Vagina (tissue), 2 donors: Measurements from ENCODE around the gene SPAG4. TPM values are rescaled to one million over a fixed set of nuclear protein-coding genes. Genes with fewer than 3 reads are reported as not detected.

ENCODE experiments used
- DNase-seq, 2 donors: peaks; one replicate each; pipeline ENCODE4 v3.0.0-alpha.2; 2017; ENCODE audit errors: extremely low spot score in 2 of 2
- H3K27ac ChIP-seq: fragments of 200-600 bp; sonication (generic); one replicate; pipeline ENCODE4 v1.5.1; 2019
- H3K27me3 ChIP-seq: fragments of 200-600 bp; sonication (generic); one replicate; pipeline ENCODE4 v1.5.1; 2019
- H3K36me3 ChIP-seq, 2 donors: fragments of 200-600 bp; sonication (generic); one replicate each; pipeline ENCODE4 v1.5.1; 2017 to 2019
- H3K4me1 ChIP-seq: fragments of 200-600 bp; sonication (generic); one replicate; pipeline ENCODE4 v1.5.1; 2019
- H3K4me3 ChIP-seq, 2 donors: fragments of 200-600 bp; sonication (generic); 1 replicate in 1 of 2; 2 replicates in 1 of 2; pipeline ENCODE4 v1.5.1; 2016 to 2019
- H3K9me3 ChIP-seq: fragments of 200-600 bp; sonication (generic); one replicate; pipeline ENCODE4 v1.5.1; 2019
- POLR2A ChIP-seq, 2 donors: fragments of 450-650 bp; IDR thresholded peaks; one replicate each; pipeline ENCODE4 v1.6.1; 2017; ENCODE audit warnings: antibody characterized with exemption in 2 of 2, mild to moderate bottlenecking in 2 of 2, moderate library complexity in 2 of 2
- POLR2AphosphoS5 ChIP-seq, 2 donors: sonication (generic); formaldehyde crosslinking; IDR thresholded peaks; one replicate each; pipeline ENCODE4 v1.9.0; 2017; ENCODE audit warnings: antibody characterized with exemption in 2 of 2, mild to moderate bottlenecking in 2 of 2, low read depth in 1 of 2; ENCODE audit not compliant: insufficient read depth in 1 of 2
- intact Hi-C: fragments of 100-400 bp; cut with DNase I; formaldehyde crosslinking; loops from one replicate; pipeline ENCODE4 v1.15.1; 2023
- total RNA-seq: library from RNA; depleted of rRNA; stranded (reverse); fragments of >200 nt; gene quantifications from one replicate; pipeline ENCODE4 v1.2.3, GENCODE V29; 2016
- TF ChIP-seq, protein P1 (sequence below), 3 experiments: fragments of 450-650 bp in 2 of 3; fragments of 200-600 bp in 1 of 3; sonication (generic) in 1 of 3; IDR thresholded peaks; one replicate each; pipeline ENCODE4 v1.5.1; 2017 to 2019; ENCODE audit warnings: antibody characterized with exemption in 3 of 3, mild to moderate bottlenecking in 2 of 3, moderate library complexity in 2 of 3

The SPAG4 gene
- total RNA-seq, 1 donor from 2014 or later, result 6.9 TPM

DNA sequence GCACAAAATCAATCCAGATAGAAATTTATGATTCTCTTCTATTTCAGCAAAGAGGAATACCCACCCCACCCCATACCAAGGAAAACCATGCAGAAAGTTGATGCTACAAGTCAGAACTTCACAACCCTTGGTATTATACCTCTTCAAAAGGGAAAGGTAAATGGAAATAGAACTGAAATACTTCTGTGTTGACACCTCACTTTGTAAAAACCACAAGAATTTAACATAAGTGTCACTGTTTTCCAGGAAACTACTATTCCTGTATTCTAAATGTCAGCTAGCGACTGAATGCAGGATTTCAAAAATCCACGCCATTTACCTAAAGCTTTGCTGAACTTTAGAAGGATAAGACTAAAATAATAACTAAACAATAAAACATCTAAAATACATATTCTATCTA, 45.4 kb downstream of the SPAG4 start:
- intact Hi-C loops, result no loop called here
- DNase-seq, result no peak
- TF ChIP-seq, protein P1, sequence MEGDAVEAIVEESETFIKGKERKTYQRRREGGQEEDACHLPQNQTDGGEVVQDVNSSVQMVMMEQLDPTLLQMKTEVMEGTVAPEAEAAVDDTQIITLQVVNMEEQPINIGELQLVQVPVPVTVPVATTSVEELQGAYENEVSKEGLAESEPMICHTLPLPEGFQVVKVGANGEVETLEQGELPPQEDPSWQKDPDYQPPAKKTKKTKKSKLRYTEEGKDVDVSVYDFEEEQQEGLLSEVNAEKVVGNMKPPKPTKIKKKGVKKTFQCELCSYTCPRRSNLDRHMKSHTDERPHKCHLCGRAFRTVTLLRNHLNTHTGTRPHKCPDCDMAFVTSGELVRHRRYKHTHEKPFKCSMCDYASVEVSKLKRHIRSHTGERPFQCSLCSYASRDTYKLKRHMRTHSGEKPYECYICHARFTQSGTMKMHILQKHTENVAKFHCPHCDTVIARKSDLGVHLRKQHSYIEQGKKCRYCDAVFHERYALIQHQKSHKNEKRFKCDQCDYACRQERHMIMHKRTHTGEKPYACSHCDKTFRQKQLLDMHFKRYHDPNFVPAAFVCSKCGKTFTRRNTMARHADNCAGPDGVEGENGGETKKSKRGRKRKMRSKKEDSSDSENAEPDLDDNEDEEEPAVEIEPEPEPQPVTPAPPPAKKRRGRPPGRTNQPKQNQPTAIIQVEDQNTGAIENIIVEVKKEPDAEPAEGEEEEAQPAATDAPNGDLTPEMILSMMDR (IDR thresholded peaks at IDR 0.05), result no peak
- TF ChIP-seq POLR2A (IDR thresholded peaks at IDR 0.05), result no peak
- TF ChIP-seq POLR2AphosphoS5 (IDR thresholded peaks at IDR 0.05; ENCODE audit: insufficient read depth in 1 of 2, low read depth in 1 of 2), result no peak
- no peaks in the 10 kb centered on the region for H3K9me3 ChIP-seq
- peak overlapping the region; percentile 7 to 12 for H3K4me3 ChIP-seq
- H3K36me3 ChIP-seq, result no peaks in the 10 kb centered on the region
- peak overlapping the region; percentile 37 for H3K27ac ChIP-seq
- no peaks in the 10 kb centered on the region for H3K27me3 ChIP-seq
- peaks cover 74% of the 10 kb centered on the region for H3K4me1 ChIP-seq

DNA sequence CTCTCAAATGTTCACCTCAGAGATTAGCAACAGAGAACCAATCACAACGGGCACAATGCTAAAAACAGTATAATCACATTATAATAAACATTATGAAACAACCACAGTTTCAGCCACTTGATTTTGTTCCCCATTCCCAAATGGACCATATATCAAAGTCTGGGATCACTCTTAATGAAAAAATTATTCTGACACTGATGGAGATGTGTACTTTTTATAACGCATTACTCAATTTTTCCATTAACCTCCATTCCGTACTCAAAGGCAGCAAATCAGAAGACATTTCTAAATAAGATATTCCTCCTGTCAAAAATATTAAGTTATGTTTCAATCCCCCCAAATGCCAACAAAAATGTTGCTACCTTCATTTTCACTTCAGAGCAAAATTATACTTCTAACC, 46.3 kb downstream of the SPAG4 start:
- Histone ChIP-seq H3K36me3 (no peaks in the 10 kb centered on the region), H3K4me3 (peak overlapping the region; percentile 7 to 96), H3K27me3 (no peaks in the 10 kb centered on the region), H3K27ac (peak overlapping the region; percentile 100), H3K4me1 (peaks cover 69% of the 10 kb centered on the region), H3K9me3 (no peaks in the 10 kb centered on the region)
- intact Hi-C loops, result loop anchor here (1.0 kb wide), 1 partner anchor 61 kb away; no protein-coding TSS in a partner anchor
- TF ChIP-seq, protein P1 (IDR thresholded peaks at IDR 0.05), result no peak
- TF ChIP-seq POLR2A (IDR thresholded peaks at IDR 0.05) (no peak), POLR2AphosphoS5 (IDR thresholded peaks at IDR 0.05; ENCODE audit: insufficient read depth in 1 of 2, low read depth in 1 of 2) (no peak)
- DNase-seq, result no peak

- H3K4me3 ChIP-seq, result peak overlapping the region; percentile 89 to 96
- no peaks in the 10 kb centered on the region for H3K27me3 ChIP-seq
- H3K27ac ChIP-seq, result peak overlapping the region; percentile 100
- TF ChIP-seq POLR2A (IDR thresholded peaks at IDR 0.05) (no peak), POLR2AphosphoS5 (IDR thresholded peaks at IDR 0.05; ENCODE audit: insufficient read depth in 1 of 2, low read depth in 1 of 2) (no peak)
- TF ChIP-seq, protein P1 (IDR thresholded peaks at IDR 0.05), result no peak
- peaks cover 62% of the 10 kb centered on the region for H3K4me1 ChIP-seq
- intact Hi-C loops, result loop anchor here (1.0 kb wide), 1 partner anchor 61 kb away; no protein-coding TSS in a partner anchor
- DNase-seq, result no peak
- H3K36me3 ChIP-seq, result no peaks in the 10 kb centered on the region
- no peaks in the 10 kb centered on the region for H3K9me3 ChIP-seq
These were observed 46.9 kb downstream of the SPAG4 start for GRCh38 chr20:35662551-35662950.

DNA sequence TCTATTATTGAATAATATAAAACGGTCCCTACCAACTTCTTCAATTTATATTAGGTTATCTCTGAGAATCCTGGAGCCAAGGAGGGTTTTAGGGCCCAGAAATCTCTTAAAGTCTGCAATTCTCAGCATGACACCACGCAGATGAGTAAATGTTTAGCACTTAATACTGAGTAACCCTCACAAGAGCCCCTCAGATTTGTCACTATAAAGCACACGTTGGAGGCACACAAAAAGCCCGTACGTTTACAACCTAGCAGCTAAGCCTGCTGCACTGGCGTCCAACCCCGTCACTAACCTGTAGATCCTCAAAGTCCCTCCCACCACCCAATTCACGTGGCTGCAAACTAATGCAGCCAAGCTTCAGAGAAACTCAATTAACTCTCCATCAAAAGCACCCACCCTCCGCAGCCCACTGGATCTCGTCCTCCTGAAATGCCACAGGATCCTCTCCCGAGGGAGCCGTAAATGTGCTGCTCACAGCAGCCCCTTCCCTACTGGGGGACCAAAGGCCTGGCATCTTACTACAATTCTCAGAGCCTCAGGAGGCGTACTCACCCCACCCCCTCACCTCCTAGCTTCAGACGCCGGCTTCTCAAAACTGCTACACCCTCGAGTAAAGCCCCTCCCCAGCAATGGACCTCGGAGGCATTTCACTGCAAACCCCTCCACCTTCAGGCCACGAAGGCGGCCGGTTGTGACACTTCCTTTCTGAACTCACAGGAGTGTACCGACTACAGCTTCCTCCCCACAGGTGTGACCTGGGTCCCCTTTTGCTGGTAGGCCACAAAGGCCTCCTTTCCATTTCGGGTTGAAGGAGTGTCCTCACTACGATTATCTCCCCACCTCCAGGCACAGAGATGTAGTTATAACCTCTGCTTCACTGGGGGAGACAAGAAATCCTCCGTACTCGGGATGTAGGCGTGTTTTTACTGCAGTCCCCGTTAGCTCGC, 48.2 kb downstream of the SPAG4 start:
- Histone ChIP-seq H3K9me3 (no peaks in the 10 kb centered on the region), H3K4me3 (peak overlapping the region; percentile 89 to 96), H3K4me1 (peaks cover 52% of the 10 kb centered on the region), H3K27ac (peak overlapping the region; percentile 100), H3K36me3 (peaks cover 0 to 7% of the 10 kb centered on the region in 2 donors), H3K27me3 (no peaks in the 10 kb centered on the region)
- TF ChIP-seq POLR2A (IDR thresholded peaks at IDR 0.05), result no peak
- no peak for TF ChIP-seq POLR2AphosphoS5 (IDR thresholded peaks at IDR 0.05; ENCODE audit: insufficient read depth in 1 of 2, low read depth in 1 of 2)
- intact Hi-C loops, result no loop called here
- no peak for DNase-seq

GRCh38 chr20:35664466-35665206, 49.0 kb downstream of the SPAG4 start, which contains the start of the genes CPNE1 and RBM12:
Gene CPNE1 (minus strand): TSS chr20:35664900. CDS start chr20:35632923, 31,977 bp downstream.
Gene RBM12 (minus strand): TSS chr20:35664900. CDS start chr20:35655322, 9,578 bp downstream.
- DNase-seq, result peak in 1 of 2 donors; percentile 93
- intact Hi-C loops, result loop anchor here (5.0 kb wide), 1 partner anchor 47 kb away; the partner anchor contains the start of gene SPAG4
- Histone ChIP-seq H3K27ac (peak within 1 kb of the TSS; percentile 100), H3K27me3 (no peaks in the 10 kb centered on the region), H3K4me1 (peaks cover 43% of the 10 kb centered on the region), H3K9me3 (no peaks in the 10 kb centered on the region), H3K36me3 (peaks cover 0 to 15% of the 10 kb centered on the region in 2 donors), H3K4me3 (peak within 1 kb of the TSS; percentile 89 to 96)
- TF ChIP-seq, protein P1 (IDR thresholded peaks at IDR 0.05), result no peak
- TF ChIP-seq POLR2A (IDR thresholded peaks at IDR 0.05), result peak in 1 of 2 donors; percentile 95
- TF ChIP-seq POLR2AphosphoS5 (IDR thresholded peaks at IDR 0.05; ENCODE audit: insufficient read depth in 1 of 2, low read depth in 1 of 2), result peak; percentile 96 to 100
